ENCODE measurements around the gene PIK3R3.
"Not testable (repeated sequence)": the region's sequence is repeated elsewhere in the genome, so short reads cannot be mapped to it uniquely, and the experiment has no call there.

PIK3R3 gene

DNA sequence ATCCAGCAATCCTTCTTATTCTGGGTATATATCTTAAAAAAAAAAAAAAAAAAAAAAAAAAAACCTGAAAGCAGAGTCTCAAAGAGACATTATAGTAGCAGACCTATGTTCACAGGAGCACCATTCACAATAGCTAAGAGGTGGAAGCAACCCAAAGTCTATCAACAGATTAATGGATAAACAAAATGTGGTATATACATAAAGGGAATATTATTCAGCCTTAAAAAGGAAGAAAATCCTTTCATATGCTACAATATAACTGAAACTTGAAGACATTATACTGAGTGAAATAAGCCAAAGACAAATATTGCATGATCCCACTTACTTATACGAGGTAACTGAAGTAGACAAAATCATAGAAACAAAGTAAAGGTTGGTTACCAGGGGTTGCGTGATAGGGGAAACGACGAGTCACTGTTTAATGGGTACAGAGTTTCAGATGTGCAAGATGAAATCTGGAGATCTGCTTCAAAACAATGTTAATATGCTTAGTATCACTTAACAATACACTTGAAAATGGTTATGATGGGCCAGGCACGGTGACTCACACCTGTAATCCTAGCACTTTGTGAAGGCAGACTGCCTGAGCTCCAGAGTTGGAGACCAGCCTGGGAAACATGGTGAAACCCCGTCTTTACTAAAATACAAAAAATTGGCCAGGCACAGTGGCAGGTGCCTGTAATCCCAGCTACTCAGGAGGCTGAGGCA, 29.5 kb downstream of the PIK3R3 start:
- DNase-seq (ENCODE audit: low read depth in 2 of 2), result no peak

DNA sequence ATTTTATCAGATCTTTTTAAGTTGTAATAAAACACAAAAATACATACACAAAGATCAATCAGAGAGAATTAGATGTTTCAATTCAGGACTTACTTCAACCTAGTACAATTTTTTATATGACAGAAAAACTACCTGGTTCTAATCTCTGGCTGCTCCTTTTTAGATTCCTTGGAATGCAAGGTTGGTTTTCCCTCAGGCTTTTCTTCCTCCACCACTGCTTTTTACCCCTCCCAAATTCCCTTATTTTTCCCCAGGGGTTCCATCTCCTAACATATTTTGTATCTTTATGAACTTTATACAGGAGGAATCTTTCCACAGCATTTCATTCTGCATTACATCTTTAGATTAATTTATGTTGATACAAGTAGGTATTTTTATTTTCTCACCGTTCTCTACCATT, 33.2 kb downstream of the PIK3R3 start:
- DNase-seq (ENCODE audit: low read depth in 2 of 2), result no peak

DNA sequence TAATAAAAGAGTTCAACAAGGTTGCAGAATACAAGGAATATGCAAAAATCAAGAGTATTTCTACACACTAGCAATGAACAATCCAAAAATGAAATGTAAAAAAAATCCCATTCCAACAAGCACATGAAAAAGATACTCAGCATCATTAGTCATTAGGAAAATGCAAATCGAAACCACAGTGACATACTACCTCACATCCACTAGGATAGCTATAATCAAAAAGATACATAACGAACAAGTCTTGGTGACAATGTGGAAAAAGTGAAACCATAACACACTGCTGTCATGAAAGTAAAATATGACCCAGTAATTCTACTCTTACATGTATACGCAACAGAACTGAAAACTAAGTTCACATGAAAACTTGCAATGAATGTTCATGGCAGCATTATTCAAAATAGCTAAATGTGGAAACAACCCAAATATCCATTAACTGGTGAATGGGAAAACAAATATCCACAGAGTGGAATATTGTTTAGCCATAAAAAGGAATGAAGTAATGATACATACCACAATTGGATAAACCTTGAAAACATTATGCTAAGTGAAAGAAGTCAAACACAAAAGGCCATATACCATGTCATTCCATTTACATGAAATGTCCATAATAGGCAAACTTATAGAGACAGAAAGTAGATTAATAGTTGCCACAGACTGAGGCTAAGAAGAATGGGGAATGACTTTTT, 34.3 kb downstream of the PIK3R3 start:
- no peak for DNase-seq (ENCODE audit: low read depth in 2 of 2)

DNA sequence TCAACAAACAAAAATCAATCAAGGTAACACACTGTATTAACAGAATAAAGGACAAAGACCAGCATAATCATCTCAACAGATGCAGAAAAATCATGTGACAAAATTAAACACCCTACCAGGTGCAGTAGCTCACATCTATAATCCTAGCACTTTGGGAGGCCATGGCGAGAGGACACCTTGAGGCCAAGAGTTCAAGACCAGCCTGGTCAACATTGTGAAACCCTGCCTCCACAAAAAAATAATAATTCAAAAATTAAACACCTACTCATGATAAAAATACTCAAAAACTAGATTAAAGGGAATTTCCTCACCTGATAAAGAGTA, 35.3 kb downstream of the PIK3R3 start:
- DNase-seq (ENCODE audit: low read depth in 2 of 2), result no peak

DNA sequence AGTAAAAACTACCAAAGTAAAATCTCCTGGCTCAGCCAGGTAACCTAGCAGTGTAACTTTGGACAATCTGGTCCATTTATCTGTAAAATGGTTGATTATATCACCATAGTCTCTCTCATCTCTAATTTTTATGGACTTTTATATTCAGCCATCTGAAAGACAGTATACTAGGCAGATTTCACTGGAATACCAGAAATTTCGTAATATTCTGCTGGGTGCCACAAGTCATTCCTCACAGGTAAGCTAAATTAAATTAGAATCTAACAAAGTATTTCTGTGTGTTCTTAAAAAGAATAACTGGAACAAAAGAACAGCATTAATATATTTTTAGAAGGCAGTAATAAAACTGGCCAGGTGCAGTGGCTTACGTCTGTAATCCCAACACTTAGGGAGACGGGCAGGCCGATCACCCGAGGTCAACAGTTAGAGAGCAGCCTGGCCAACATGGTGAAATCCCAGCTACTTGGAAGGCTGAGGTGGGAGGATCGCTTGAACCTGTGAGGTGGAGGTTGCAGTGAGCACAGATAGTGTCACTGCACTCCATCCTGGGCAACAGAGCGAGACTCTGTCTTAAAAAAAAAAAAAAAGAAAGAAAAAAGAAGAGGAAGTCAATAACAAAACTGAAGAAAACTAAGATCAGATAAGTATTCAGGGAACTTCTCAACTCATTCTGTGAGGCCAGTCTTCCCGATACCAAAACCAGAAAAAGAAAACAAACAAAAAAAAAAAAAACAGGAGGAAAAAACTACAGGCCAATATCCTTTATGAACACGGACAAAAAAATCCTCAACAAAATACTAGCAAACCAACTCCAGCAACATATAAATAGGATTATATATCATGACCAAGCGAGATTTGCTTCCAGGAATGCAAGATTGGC, 35.9 kb downstream of the PIK3R3 start:
- no peak for DNase-seq (ENCODE audit: low read depth in 2 of 2)

DNA sequence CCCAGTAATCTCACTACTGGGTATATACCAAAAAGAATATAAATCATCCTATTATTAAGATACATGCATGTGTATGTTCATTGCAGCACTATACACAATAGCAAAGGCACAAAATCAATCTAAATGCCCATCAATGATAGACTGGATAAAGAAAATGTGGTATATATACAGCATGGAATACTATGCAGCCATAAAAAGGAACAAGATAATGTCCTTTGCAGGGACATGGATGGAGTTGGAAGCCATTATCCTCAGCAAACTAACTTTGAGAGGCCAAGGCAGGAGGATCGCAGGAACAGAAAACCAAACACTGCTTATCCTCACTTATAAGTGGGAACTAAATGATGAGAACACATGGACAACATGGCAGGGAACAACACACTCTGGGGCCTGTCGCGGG, 37.3 kb downstream of the PIK3R3 start:
- DNase-seq (ENCODE audit: low read depth in 2 of 2), result not testable (repeated sequence)

DNA sequence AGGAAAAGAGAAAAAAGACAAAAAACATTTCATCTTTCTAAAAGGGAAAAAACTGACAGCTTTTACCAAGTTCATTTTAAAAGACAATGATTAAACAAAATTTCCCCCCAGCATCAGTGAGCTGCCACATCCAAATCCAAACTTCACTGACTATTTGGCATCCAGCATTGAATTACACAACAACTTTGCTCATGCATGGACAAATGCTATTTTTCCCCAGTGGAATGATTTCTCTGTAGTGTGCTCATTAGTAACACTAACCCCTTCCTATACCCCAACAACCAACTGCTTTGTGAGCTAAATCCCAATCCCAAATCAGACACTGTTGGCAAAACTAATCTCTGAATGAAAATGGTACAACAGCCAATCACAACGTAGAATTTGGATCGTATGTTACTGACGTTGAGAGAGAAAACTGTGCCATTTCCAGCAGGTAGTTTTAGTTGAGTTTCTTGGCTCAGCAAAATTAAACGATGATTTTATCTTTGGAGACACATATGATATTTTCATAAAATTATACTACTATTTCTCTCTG, 37.9 kb downstream of the PIK3R3 start:
- DNase-seq (ENCODE audit: low read depth in 2 of 2), result no peak

DNA sequence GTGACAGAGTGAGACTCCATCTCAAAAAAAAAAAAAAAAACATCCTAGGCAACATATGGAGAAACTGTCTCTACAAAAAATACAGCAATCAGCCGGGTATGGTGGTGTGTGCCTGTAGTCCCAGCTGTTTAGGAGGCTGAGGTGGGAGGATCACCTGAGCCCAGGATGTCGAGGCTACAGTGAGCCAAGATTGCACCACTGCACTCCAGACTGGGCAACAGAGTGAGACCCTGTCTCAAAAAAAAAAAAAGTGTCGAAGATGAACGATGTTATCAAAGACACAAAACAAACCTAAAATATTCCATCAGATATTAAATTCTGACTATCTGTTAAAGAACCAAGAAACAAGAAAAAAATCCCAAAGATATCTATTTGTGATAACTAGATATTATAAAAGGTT, 38.6 kb downstream of the PIK3R3 start:
- not testable (repeated sequence) for DNase-seq (ENCODE audit: low read depth in 2 of 2)

DNA sequence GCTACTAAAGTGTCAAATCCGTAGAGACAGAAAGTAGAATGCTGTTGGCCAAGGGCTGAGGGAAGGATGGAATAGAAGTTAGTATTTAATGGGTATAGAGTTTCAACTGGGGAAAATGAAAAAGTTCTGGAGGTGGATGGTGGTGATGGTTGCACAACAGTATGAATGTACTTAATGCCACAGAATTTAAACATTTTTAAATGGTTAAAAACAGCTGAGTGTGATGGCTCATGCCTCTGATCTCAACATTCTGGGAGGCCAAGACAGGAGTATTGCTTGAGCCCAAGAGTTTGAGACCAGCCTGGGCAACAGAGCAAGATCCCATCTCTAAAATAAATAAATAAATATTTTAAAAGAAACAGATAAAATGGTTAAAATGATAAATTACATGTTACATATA, 44.5 kb downstream of the PIK3R3 start:
- no peak for DNase-seq (ENCODE audit: low read depth in 2 of 2)

DNA sequence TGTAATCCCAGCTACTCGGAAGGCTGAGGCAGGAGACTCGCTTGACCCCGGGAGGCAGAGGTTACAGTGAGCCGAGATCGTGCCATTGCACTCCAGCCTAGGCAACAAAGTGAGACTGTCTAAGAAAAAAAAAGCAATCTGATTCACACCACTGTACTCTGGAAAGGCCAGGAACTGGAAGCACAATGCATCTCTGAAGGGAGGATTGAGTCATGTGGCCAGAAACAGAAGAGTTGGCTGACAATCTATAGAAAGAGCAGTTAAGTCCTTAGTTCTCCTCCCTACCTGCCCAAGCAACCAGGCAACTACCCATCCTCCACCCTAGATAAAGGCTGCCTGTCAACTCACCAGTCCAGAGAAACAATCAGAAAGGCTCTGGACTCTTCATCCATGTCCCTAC, 45.9 kb downstream of the PIK3R3 start:
- no peak for DNase-seq (ENCODE audit: low read depth in 2 of 2)

DNA sequence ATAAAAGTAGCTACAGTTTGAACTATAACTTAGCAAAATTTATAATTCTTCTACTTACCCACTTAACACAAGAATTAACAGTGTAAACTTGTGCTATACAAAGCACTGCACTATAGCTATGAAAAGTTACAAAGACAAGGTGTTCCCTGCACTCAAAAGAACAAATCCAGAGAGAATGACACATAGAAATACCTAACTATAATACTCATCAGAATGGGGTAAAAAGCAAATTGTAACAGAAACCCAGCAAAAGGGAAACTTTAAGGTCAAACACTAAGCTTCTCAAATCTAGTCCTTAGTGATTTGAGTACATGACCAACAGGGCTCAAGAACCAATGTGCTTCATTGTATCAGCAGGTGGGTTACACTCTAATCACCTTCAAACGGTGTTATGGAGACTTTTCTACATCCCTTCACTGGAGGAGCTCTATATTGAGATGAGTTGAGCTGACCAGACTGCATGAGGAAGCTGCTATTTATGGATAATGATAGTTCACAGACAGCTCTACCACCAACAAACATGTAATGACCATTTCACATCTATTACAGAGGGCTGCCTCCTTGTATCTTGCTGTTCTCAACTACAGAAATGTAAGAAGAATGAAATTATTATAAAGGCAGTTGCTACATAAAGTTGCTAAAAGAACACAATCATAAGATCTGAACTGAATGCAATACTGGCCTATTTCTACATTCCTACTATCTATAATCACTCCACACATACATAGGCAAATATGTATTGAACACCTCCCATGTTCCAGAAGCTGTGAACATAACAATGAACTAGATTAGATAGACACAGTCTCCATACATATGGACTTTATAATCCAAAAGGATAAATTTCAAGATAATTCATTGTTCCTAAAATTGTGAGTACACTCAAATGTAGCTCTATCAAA, 47.6 kb downstream of the PIK3R3 start:
- DNase-seq (ENCODE audit: low read depth in 2 of 2), result no peak

DNA sequence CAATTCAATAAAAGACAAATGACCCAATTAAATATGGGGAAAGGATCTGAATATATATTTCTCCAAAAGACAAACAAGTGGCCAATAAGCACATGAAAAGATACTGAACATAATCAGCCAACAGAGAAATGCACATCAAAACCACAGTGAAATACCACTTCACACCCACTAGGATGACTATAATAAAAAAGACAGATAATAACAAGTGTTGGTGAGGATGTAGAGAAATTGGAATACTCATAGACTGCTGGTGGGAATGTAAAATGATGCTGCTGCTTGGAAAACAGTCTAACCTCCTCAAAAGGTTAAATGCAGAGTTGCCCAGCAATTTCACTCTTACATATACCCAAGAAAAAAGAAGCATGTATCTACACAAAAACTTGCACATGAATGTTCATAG, 48.9 kb downstream of the PIK3R3 start:
- no peak for DNase-seq (ENCODE audit: low read depth in 2 of 2)

DNA sequence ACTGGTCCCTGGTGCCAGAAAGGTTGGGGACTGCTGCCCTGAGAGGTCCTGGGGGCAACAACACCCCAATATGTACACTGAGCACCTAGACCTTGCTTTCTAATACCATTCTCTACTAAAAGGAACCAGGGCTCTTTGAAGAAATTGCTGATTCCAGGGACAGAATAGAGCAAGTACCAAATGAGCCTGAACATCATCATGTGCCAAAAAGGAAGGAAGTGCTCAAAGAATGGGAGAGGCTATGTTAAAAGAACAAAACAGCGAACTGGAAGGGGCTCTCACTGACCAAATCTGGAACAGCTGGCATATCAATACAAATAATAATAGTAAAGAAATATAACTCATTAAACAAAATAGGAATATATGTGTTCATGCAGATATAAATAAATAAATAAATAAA, 50.8 kb downstream of the PIK3R3 start:
- DNase-seq (ENCODE audit: low read depth in 2 of 2), result no peak

DNA sequence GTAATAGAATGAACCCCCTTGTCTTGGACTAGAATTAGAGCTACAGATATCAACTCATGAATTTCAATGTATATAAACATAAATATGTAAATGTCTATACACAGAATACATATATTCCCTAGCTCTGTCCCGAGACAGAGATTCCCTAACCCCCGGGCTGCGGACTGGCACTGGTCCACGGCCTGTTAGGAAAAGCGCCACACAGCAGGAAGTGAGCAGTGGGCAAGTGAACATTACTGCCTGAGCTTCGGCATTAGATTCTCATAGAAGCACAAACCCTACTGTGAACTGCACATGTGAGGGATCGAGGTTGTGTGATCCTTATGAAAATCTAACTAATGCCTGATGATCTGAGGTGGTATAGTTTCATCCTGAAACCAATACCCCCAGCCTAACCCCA, 51.2 kb downstream of the PIK3R3 start:
- DNase-seq (ENCODE audit: low read depth in 2 of 2), result no peak

DNA sequence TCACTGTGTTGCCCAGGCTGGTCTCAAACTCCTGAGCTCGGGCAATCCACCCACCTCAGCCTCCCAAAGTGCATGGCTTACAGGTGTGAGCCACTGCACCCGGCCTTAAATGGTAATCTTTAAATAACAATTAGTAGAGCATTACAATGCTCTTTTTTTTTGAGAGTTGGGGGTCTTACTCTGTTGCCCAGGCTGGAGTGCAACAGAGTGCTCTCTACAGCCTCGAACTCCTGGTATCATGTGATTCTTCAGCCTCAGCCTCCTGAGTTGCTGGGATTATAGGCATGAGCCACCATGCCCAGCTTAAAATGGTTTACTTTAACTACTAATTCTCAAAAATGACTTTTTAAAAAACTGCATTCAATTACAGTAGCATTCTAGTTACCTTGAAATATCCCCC, 52.2 kb downstream of the PIK3R3 start:
- no peak for DNase-seq (ENCODE audit: low read depth in 2 of 2)

DNA sequence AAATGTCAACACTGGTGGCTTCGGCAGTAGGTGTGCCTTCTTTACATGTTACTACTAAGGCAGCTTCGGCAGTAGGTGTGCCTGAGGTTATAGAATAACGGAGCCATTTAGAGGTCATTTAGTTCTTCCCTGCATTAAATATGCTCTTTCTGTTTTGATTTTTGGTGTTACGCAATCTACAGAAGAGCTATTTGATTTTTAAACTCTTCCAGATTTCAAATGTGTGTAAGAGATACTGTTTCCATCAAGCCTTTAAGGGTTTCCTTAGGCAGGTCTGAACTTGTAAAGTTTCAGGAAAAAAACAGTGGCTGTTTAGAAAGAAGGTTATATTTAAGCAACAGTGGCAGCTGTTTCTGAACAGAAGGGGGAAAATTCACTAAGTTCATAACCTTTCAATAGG, 54.8 kb downstream of the PIK3R3 start:
- no peak for DNase-seq (ENCODE audit: low read depth in 2 of 2)

DNA sequence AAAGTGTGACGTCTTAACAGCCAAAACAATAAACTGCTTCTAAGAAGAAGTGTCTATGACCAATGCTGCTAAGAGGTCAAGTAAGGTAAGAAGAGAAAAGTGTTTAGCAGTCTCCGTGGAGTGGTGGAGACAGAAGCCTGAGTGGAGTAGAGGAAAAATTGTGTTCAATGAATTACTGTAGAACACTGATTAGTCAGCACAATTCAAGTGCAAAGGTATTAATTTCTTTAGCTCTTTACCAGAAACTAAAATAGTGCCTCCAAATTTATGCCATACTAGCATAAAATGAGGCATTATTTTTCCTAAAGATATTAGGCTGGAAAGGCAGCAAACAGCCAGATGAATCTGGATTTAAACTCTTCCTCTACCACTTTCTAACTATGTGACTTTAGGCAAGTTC, 56.1 kb downstream of the PIK3R3 start:
- no peak for DNase-seq (ENCODE audit: low read depth in 2 of 2)

DNA sequence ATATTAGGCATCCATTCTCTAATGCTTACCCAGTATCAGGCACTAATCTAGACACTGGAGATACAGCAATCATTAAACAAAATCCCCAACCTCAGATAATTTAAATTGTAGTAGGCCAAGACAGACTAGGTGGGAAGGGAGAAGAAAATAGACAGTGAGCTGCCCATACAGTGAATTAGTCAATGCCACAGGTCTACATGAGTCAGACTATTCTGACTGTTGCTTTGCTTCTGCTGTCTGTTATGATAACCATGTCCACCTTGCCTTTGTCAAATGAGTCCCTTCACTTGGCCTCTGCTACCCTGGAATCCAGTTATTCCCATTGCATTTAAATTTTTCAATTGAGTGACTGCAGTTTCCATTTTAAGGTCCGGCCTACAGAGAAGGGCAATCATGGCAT, 59.5 kb downstream of the PIK3R3 start:
- no peak for DNase-seq (ENCODE audit: low read depth in 2 of 2)

DNA sequence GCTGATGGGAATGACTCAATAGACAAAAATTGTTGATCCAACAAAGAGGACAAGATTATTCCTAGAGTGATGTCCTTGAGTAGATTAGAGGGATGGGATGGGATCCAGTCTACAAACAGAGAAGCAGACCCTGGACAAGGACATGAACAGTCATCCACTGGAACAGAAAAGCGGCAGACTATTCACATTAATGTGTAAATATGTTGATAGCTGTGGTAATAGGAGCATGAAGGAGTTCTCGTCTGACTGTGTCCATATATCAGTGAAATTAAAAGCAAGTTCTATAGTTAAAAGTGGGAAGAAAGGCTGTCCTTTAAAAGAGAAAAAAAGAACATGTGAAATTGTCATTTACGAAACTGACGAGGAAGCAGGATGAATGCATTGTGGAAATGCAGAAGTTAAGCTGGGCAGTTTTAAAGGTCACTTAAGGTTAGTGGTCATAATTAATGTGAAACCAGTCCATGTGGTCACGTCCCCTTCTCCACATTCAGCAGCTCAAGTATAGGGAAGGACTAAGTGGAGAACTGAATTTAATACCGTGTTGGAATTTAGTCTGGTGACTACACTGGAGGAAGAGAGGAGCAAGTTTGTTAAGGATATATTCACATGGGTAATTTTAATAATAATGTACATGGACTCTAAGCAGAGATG, 62.1 kb downstream of the PIK3R3 start:
- no peak for DNase-seq (ENCODE audit: low read depth in 2 of 2)

DNA sequence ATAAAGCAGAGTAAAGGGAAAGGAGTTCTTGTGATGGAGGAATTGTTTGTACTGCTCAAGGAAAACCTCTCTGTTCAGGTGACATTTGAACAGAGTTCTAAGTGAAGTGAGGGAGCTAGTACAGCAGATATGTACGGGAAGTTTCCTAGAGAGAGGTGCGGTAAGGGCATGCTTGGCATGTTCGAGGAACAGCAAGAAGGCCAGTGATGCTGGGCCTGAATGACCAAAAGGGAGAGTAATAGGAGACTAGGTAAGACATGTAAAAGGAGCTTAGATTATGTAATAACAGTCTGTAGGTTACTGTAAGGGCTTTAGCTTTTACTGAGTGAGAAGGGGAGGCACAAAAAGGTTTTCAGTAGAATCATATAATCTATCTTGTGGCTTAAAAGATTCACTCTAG, 63.9 kb downstream of the PIK3R3 start:
- DNase-seq (ENCODE audit: low read depth in 2 of 2), result no peak

DNA sequence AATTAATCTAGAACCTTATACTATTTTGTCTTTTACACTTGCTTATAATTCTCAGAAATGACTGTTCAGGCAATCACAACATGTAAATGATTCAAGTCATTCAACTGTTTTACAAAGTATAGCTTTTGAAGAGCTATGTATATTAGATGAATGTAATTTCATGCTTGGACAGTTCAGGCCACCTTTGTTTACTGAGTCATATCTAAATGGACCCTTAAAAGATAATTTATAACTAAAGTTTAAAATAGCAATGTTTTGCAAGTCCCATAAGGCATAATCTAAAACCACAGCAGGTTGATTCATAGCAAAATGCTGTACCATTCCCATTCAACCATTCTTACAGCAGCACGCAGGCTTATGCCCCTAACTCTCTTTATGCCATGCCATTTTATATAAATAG, 64.8 kb downstream of the PIK3R3 start:
- no peak for DNase-seq (ENCODE audit: low read depth in 2 of 2)

All from activated CD4-positive, alpha-beta T cell treated with anti-CD3 and anti-CD28 coated beads for 24 hours (primary cell).